Stimulated activated memory B cell treated with anti-CD40 and anti-IgM and Interleukin-4, amounts not matched to agents 10 μg/mL and 1 μg/mL and 100 μg/mL, for 72 hours (primary cell): ENCODE measurements around the gene AMZ1.
A peak's percentile ranks its signal among the peaks of the same experiment; 100 is the strongest.
"Not testable (repeated sequence)": the region's sequence is repeated elsewhere in the genome, so short reads cannot be mapped to it uniquely, and the experiment has no call there.

ENCODE experiments used
- ATAC-seq: fragments of 150-1000 bp; cut with Tn5 transposase; 2 replicates; pipeline ENCODE4 v1.10.0; 2021
- H3K27ac Mint-ChIP-seq: one replicate; pipeline ENCODE4 v1.8.0; 2022; ENCODE audit warnings: mild to moderate bottlenecking, mixed read lengths
- H3K27me3 Mint-ChIP-seq: one replicate; pipeline ENCODE4 v1.8.0; 2022; ENCODE audit warnings: mixed read lengths
- H3K36me3 Mint-ChIP-seq: one replicate; pipeline ENCODE4 v1.8.0; 2022; ENCODE audit warnings: mixed read lengths
- H3K4me1 Mint-ChIP-seq: one replicate; pipeline ENCODE4 v1.8.0; 2022; ENCODE audit warnings: mixed read lengths
- H3K4me3 Mint-ChIP-seq: one replicate; pipeline ENCODE4 v1.8.0; 2022; ENCODE audit warnings: mild to moderate bottlenecking, moderate library complexity, mixed read lengths
- H3K9me3 Mint-ChIP-seq: one replicate; pipeline ENCODE4 v1.8.0; 2022; ENCODE audit warnings: mixed read lengths

Gene AMZ1

DNA sequence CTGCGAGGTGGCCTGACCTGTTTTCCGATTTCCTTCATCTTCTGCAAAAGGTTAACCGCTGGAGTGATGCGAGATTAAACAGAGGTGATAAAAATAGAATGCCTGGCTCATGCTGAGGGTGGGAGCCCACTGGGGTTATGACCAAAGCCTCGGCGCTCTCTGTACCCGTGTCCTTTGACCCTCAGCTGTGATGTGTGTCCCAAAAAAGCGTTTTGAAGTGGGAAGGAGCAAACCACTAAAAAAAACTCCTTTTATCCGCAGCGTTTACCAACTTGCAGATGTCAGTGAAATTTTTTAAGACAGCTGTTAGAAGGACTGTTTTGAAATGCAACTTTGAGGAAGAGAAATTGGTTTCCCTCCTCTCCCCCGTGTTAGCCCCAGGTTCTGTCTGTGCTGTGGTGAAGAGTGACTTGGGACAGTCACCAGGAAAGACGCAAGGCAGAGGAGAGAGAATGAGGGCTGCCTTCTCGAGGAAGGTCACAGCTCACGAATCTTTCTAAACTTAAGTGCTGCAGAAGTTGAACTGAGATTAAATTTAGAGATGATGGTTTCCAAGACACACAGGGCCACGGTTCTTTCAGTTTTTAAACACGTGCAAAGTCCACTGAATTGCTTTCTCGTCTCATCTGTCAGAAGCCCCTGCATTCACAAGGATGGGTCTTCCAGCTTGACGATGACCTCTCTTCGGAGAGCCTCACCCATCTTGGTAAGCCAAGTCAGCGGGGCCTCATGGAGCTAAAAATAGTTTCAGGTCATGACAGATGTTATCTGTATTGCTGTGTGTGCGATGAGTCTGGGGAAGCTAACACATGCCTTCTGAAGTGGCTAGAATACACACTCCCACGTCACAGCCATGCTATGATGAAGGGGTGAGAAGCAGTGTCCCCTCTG lies 27.6 kb downstream of the AMZ1 start:
- peaks cover 55% of the 10 kb centered on the region for H3K36me3 Mint-ChIP-seq
- H3K9me3 Mint-ChIP-seq: no peaks in the 10 kb centered on the region
- peak overlapping the region; percentile 88 for H3K27ac Mint-ChIP-seq
- H3K27me3 Mint-ChIP-seq: no peaks in the 10 kb centered on the region
- peaks cover 79% of the 10 kb centered on the region for H3K4me1 Mint-ChIP-seq
- peak; percentile 49 for ATAC-seq
- no peak overlapping the region for H3K4me3 Mint-ChIP-seq

DNA sequence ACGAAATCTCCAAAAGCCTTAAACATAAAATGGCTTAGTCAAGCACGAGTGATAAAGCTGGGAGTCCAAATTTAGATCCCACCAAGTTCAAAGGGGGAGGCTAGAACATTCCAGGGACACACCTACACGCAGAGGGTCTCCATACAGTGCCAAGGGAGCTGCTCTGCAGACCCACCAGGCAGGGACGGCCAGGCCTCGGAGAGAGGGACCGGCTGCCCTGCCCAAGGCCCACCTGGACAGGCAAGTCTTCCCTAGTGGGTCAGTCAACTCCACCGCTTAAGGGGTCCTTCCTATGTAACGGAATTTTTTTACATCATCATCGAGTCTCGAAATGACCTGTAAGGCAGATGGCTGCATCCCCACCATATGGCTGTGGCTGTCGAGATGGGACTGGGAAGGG lies 28.5 kb downstream of the AMZ1 start:
- Mint-ChIP-seq H3K4me3 (no peak overlapping the region), H3K27me3 (no peaks in the 10 kb centered on the region), H3K4me1 (peaks cover 78% of the 10 kb centered on the region), H3K36me3 (peaks cover 62% of the 10 kb centered on the region), H3K9me3 (no peaks in the 10 kb centered on the region), H3K27ac (peak overlapping the region; percentile 88)
- no peak for ATAC-seq

DNA sequence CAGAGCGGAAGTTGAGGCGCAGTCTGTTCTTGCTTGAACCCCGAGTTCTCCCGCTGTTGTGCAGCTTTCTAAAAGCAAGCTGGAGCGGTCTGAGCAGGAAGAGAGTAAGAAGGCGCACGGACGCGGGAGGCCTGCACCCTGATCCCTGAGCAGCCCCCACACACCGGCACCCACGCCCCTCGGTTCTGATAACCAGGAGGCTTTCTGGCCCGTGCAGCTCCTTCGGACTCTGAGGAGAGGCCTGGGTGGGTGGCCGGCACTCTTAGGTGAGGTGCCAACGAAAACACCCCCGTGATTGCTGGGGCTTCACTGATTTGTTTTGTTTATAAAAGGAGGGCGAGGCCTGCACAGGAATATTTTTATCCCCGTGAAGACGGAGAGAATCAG lies 28.9 kb downstream of the AMZ1 start:
- no peak for ATAC-seq
- Mint-ChIP-seq H3K27ac (peak overlapping the region; percentile 88), H3K27me3 (no peaks in the 10 kb centered on the region), H3K4me1 (peaks cover 74% of the 10 kb centered on the region), H3K9me3 (no peaks in the 10 kb centered on the region), H3K36me3 (peaks cover 62% of the 10 kb centered on the region), H3K4me3 (no peak overlapping the region)

DNA sequence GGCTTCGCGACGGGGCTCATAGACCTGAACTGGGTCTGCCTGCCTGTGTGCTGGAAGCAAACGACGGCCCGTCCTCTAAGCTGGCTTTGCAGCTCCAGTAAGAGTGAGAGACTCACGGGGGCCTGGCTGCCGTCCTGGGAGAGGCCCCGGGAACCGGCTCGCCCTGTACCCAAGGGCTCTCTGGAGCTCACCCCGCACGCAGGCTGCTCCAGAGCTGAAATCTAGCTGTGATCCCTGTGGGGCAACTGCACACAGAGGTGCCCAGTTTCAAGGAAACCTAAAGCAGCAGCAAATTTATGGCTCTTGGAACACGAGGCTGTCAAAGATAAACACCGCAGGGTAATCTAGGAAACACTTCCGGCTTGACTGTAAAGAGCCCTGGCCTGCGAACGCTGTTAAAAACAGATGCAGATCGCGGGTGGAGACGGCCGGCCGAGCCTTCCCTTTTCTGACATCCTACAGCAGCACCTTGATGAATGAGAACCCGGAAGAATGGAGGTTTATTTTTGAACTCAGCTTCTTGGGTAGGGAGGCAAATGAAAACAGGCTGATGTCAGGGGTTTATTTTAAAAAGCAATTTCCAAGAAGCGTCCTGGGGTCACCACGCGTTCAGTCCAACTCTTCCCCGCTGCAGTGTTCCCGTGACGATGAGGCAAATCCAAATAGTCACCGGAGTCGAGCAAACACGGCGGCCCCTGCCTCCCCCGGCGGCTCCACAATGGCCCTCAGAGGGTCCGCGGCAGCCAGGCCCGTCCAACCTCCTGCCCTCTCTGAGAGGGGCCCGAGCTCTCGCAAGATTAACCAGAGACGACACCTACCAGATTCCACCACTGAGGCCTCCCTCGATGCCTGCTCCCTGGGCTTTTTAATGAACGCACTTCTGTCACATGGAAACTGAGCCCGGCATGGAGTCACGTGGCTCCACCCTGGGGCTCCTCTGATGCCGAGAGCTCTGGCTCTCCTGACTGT lies 29.6 kb downstream of the AMZ1 start:
- ATAC-seq: no peak
- Mint-ChIP-seq H3K27me3 (no peaks in the 10 kb centered on the region), H3K27ac (peak overlapping the region; percentile 88), H3K4me3 (no peak overlapping the region), H3K4me1 (peaks cover 67% of the 10 kb centered on the region), H3K36me3 (peaks cover 55% of the 10 kb centered on the region), H3K9me3 (no peaks in the 10 kb centered on the region)

- Mint-ChIP-seq H3K27ac (peak overlapping the region; percentile 88), H3K9me3 (no peaks in the 10 kb centered on the region), H3K4me3 (no peak overlapping the region), H3K4me1 (peaks cover 66% of the 10 kb centered on the region), H3K36me3 (peaks cover 53% of the 10 kb centered on the region), H3K27me3 (no peaks in the 10 kb centered on the region)
- no peak for ATAC-seq
These were observed 30.4 kb downstream of the AMZ1 start for GRCh38 chr7:2718296-2718965.

GRCh38 chr7:2719007-2719406 lies 31.0 kb downstream of the AMZ1 start:
- H3K9me3 Mint-ChIP-seq: no peaks in the 10 kb centered on the region
- peak; percentile 46 for ATAC-seq
- peaks cover 60% of the 10 kb centered on the region for H3K4me1 Mint-ChIP-seq
- peak overlapping the region; percentile 88 for H3K27ac Mint-ChIP-seq
- peaks cover 47% of the 10 kb centered on the region for H3K36me3 Mint-ChIP-seq
- H3K27me3 Mint-ChIP-seq: no peaks in the 10 kb centered on the region
- H3K4me3 Mint-ChIP-seq: no peak overlapping the region

GRCh38 chr7:2720024-2720423 lies 32.0 kb downstream of the AMZ1 start:
- ATAC-seq: no peak
- Mint-ChIP-seq H3K27me3 (no peaks in the 10 kb centered on the region), H3K4me3 (no peak overlapping the region), H3K27ac (no peak overlapping the region), H3K36me3 (peaks cover 39% of the 10 kb centered on the region), H3K9me3 (no peaks in the 10 kb centered on the region), H3K4me1 (peaks cover 50% of the 10 kb centered on the region)

DNA sequence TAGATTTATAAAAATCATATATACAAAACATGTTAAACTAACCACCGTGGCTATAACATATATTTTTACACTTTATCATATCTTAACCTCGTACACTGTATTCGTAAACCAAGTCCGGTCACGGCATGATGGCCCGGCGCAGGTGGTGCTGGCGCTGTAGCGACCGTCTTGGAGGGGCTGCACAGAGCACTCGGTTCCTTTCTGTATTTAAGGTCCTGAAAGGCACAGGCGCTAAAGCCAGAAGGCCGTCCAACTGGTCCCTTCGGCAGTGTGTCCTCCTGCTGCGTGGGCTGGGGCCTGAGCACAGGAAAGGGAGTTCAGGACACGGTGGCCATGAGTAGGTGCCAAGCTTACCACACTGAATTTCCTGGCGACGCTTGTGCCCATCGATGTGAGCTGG lies 33.8 kb downstream of the AMZ1 start:
- Mint-ChIP-seq H3K36me3 (peaks cover 46% of the 10 kb centered on the region), H3K9me3 (no peaks in the 10 kb centered on the region), H3K4me1 (peaks cover 31% of the 10 kb centered on the region), H3K27ac (peak overlapping the region; percentile 72), H3K4me3 (no peak overlapping the region), H3K27me3 (no peaks in the 10 kb centered on the region)
- ATAC-seq: no peak

DNA sequence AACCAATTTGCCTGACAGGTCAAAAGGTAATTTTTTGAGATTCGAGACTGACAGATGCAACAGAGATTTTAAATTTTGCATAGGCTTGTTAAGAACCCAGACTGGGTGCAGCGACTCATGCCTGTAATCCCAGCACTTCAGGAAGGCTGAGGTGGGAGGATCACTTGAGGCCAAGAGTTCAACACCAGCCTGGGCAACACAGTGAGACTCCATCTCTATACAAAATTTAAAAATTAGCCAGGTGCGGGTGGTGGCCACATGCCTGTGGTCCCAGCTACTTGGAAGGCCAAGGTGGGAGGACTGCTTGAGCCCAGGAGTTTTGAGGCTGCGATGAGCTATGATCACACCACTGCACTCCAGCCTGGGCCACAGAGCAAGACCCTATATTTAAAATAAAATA lies 34.6 kb downstream of the AMZ1 start:
- Mint-ChIP-seq H3K36me3 (peaks cover 39% of the 10 kb centered on the region), H3K4me1 (peaks cover 24% of the 10 kb centered on the region), H3K27me3 (no peaks in the 10 kb centered on the region), H3K27ac (peak overlapping the region; percentile 19), H3K9me3 (no peaks in the 10 kb centered on the region), H3K4me3 (no peak overlapping the region)
- ATAC-seq: no peak

- Mint-ChIP-seq H3K9me3 (no peaks in the 10 kb centered on the region), H3K4me3 (no peak overlapping the region), H3K36me3 (peaks cover 32% of the 10 kb centered on the region), H3K27me3 (no peaks in the 10 kb centered on the region), H3K27ac (peak overlapping the region; percentile 19), H3K4me1 (peaks cover 17% of the 10 kb centered on the region)
- ATAC-seq: no peak
These were observed 35.3 kb downstream of the AMZ1 start for GRCh38 chr7:2723138-2723850.

GRCh38 chr7:2724036-2724435 lies 36.0 kb downstream of the AMZ1 start:
- H3K4me3 Mint-ChIP-seq, ATAC-seq, H3K4me1 Mint-ChIP-seq, H3K27ac Mint-ChIP-seq, H3K9me3 Mint-ChIP-seq, H3K27me3 Mint-ChIP-seq: not testable (repeated sequence)
- peaks cover 30% of the 10 kb centered on the region for H3K36me3 Mint-ChIP-seq

- no peak for ATAC-seq
- Mint-ChIP-seq H3K36me3 (peaks cover 35% of the 10 kb centered on the region), H3K27me3 (no peaks in the 10 kb centered on the region), H3K4me3 (no peak overlapping the region), H3K9me3 (no peaks in the 10 kb centered on the region), H3K27ac (no peak overlapping the region), H3K4me1 (peaks cover 8% of the 10 kb centered on the region)
These were observed 36.6 kb downstream of the AMZ1 start for GRCh38 chr7:2724453-2725177.

DNA sequence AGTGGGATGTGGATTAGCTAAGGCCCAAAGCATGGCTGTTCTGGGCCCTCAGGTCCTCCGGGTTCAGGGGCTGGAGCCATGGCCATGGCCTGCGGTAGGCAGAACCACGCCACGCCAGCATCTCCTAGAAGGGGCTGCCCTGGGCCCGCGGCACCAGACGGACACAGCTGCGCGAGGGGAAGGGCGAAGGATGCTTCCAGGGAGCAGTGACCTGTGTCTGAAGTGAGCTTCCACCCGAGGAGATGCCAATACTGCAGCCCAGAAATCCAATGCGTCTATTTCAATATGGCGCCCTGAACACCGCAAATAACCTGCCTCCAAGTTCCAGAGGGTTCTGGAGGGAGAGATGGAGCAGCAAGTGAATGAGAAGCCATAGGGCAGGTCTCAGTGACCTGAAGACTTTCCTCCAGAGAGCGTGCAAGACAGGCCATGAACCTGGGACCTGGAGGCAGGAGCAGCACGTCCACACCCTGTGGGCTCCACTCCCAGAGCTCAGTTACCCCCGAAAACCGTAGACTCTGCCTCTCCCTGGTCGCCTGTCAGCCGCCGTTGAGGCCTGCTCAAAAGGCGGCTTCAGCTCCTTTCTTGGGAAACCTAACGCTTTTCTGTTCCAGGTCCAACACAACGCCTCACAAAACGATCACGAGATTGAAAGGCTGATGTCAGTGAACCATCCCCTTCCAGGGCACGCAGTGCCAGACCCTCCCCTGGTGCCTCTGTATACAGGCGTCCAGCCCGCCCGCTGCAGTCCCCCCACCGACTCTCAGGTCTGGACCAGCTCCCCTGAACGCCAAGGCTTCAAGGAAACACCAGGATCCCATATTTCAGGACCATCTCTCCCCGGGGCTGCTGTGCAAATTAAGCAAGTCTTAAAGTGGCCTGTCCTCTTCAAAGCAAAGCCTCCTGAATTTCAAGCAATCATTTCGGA lies 37.4 kb downstream of the AMZ1 start:
- no peaks in the 10 kb centered on the region for H3K9me3 Mint-ChIP-seq
- peaks cover 8% of the 10 kb centered on the region for H3K4me1 Mint-ChIP-seq
- no peak overlapping the region for H3K27ac Mint-ChIP-seq
- no peaks in the 10 kb centered on the region for H3K27me3 Mint-ChIP-seq
- H3K4me3 Mint-ChIP-seq: no peak overlapping the region
- peaks cover 44% of the 10 kb centered on the region for H3K36me3 Mint-ChIP-seq
- ATAC-seq: no peak
